Ammon's horn (tissue), 1 donor: Measurements from ENCODE around the gene ZCWPW2.

ENCODE experiments used
- DNase-seq: peaks from one replicate; pipeline ENCODE4 v3.0.0-alpha.2; 2016; ENCODE audit warnings: low spot score

Gene ZCWPW2

GRCh38 chr3:28348629-28349468 lies at the start of gene ZCWPW2, which contains the start of gene AZI2:
Gene ZCWPW2 (plus strand): TSS chr3:28348721. CDS start chr3:28413069, 64,348 bp downstream.
Gene AZI2 (minus strand): TSS chr3:28348824. CDS start chr3:28340617, 8,207 bp downstream.
- peak; percentile 96 for DNase-seq

- DNase-seq = no peak
Observed at GRCh38 chr3:28299705-28300104, 48.8 kb upstream of the ZCWPW2 start.

- no peak for DNase-seq
Observed at GRCh38 chr3:28300345-28300962, 48.1 kb upstream of the ZCWPW2 start.

- DNase-seq = no peak
Observed at GRCh38 chr3:28301688-28302087, 46.8 kb upstream of the ZCWPW2 start.

GRCh38 chr3:28308196-28308595 lies 40.3 kb upstream of the ZCWPW2 start:
- no peak for DNase-seq

- DNase-seq = no peak
Observed at GRCh38 chr3:28315711-28316110, 32.8 kb upstream of the ZCWPW2 start.

GRCh38 chr3:28316226-28316625 lies 32.3 kb upstream of the ZCWPW2 start:
- DNase-seq = no peak

GRCh38 chr3:28317438-28318022 lies 31.0 kb upstream of the ZCWPW2 start:
- DNase-seq = peak; percentile 35

GRCh38 chr3:28320981-28321380 lies 27.5 kb upstream of the ZCWPW2 start:
- no peak for DNase-seq

- no peak for DNase-seq
Observed at GRCh38 chr3:28322464-28322863, 26.1 kb upstream of the ZCWPW2 start.

- no peak for DNase-seq
Observed at GRCh38 chr3:28326458-28326926, 22.0 kb upstream of the ZCWPW2 start.

GRCh38 chr3:28328188-28329151 lies 20.1 kb upstream of the ZCWPW2 start:
- DNase-seq = no peak

GRCh38 chr3:28334552-28334951 lies 14.0 kb upstream of the ZCWPW2 start:
- DNase-seq = no peak

- no peak for DNase-seq
Observed at GRCh38 chr3:28335246-28335645, 13.3 kb upstream of the ZCWPW2 start.

- DNase-seq = no peak
Observed at GRCh38 chr3:28337230-28337629, 11.3 kb upstream of the ZCWPW2 start.

GRCh38 chr3:28343144-28343543 lies 5.4 kb upstream of the ZCWPW2 start:
- DNase-seq = no peak

GRCh38 chr3:28345690-28346089 lies 2.8 kb upstream of the ZCWPW2 start:
- DNase-seq = no peak

GRCh38 chr3:28347374-28348264 lies 902 bp upstream of the ZCWPW2 start:
- DNase-seq = no peak

GRCh38 chr3:28348265-28348628 lies 274 bp upstream of the ZCWPW2 start:
- DNase-seq = no peak

- DNase-seq = no peak
Observed at GRCh38 chr3:28349469-28350000, 1.0 kb downstream of the ZCWPW2 start.
